HG03039 (cell line): ENCODE measurements around the gene SMARCB1.
A peak's percentile ranks its signal among the peaks of the same experiment; 100 is the strongest.

Experiments
- ATAC-seq: cut with Tn5 transposase; IDR thresholded peaks from one replicate; pipeline ENCODE4 v1.9.1; 2021; ENCODE audit warnings: mild to moderate bottlenecking, moderate library complexity; ENCODE audit not compliant: unreplicated experiment

SMARCB1 gene

GRCh38 chr22:23760056-23760455 lies 26.7 kb upstream of the SMARCB1 start:
- ATAC-seq = no peak

- ATAC-seq = no peak
These were observed 23.8 kb upstream of the SMARCB1 start, which contains the start of gene C22orf15 for GRCh38 chr22:23762842-23763578. C22orf15 (plus strand) TSS chr22:23762990; CDS start chr22:23763307, 317 bp downstream.

- ATAC-seq = no peak
These were observed 23.2 kb upstream of the SMARCB1 start for GRCh38 chr22:23763579-23763945.

GRCh38 chr22:23763954-23764353 lies 22.8 kb upstream of the SMARCB1 start:
- no peak for ATAC-seq

- no peak for ATAC-seq
These were observed 21.6 kb upstream of the SMARCB1 start for GRCh38 chr22:23764899-23765881.

GRCh38 chr22:23767303-23767672 lies 19.5 kb upstream of the SMARCB1 start:
- ATAC-seq = no peak

- ATAC-seq = peak; percentile 44
These were observed 18.9 kb upstream of the SMARCB1 start, which contains the start of gene CHCHD10 for GRCh38 chr22:23767673-23768548. CHCHD10 (minus strand) TSS chr22:23767972; CDS start chr22:23767874, 98 bp downstream.

- ATAC-seq = no peak
These were observed 17.3 kb upstream of the SMARCB1 start for GRCh38 chr22:23769321-23769965.

GRCh38 chr22:23772315-23772648 lies 14.5 kb upstream of the SMARCB1 start:
- no peak for ATAC-seq

GRCh38 chr22:23772649-23773473 lies 13.9 kb upstream of the SMARCB1 start, which contains the start of gene MMP11:
MMP11 (plus strand) TSS chr22:23772849; CDS start chr22:23772871, 22 bp downstream.
- no peak for ATAC-seq

GRCh38 chr22:23773483-23774113 lies 13.2 kb upstream of the SMARCB1 start:
- ATAC-seq = no peak

- no peak for ATAC-seq
These were observed 12.4 kb upstream of the SMARCB1 start for GRCh38 chr22:23774114-23774921.

- ATAC-seq = no peak
These were observed 11.8 kb upstream of the SMARCB1 start for GRCh38 chr22:23774922-23775436.

- ATAC-seq = no peak
These were observed 10.9 kb upstream of the SMARCB1 start for GRCh38 chr22:23775779-23776375.

- no peak for ATAC-seq
These were observed 8.8 kb upstream of the SMARCB1 start for GRCh38 chr22:23777776-23778576.

GRCh38 chr22:23778577-23778900 lies 8.2 kb upstream of the SMARCB1 start:
- no peak for ATAC-seq

GRCh38 chr22:23779083-23779482 lies 7.7 kb upstream of the SMARCB1 start:
- no peak for ATAC-seq
